BJ (cell line): ENCODE measurements around the gene TEX53. TPM values are rescaled to one million over a fixed set of nuclear protein-coding genes. Genes with fewer than 3 reads are reported as not detected.

Experiments used
- CTCF ChIA-PET: fragments of 350-600 bp; formaldehyde crosslinking; extraction: SDS; loops from one replicate; lab custom pipeline; 2021; ENCODE audit warnings: antibody characterized with exemption, inconsistent platforms; lab: Yijun Ruan, JAX
- POLR2A ChIA-PET: fragments of 300-600 bp; sonication (Branson Sonifier 250); formaldehyde crosslinking; extraction: SDS; loops from one replicate; lab custom pipeline; 2021; ENCODE audit warnings: antibody characterized with exemption; lab: Charles Lee
- DNase-seq: peaks from one replicate; pipeline ENCODE4 v3.0.0-alpha.2; 2011; ENCODE audit warnings: low read depth
- H3K27me3 ChIP-seq: 2 replicates; pipeline ENCODE4 v1.6.0; 2011; ENCODE audit warnings: low read length; ENCODE audit not compliant: control insufficient read depth, insufficient read depth
- H3K36me3 ChIP-seq: 2 replicates; pipeline ENCODE4 v1.5.1; 2011; ENCODE audit warnings: low read length; ENCODE audit not compliant: control insufficient read depth, insufficient read depth
- H3K4me3 ChIP-seq: 2 replicates; pipeline ENCODE4 v1.5.1; 2011; ENCODE audit warnings: low read depth, mild to moderate bottlenecking, control low read depth, low read length
- polyA plus RNA-seq: library from polyadenylated mRNA; depleted of rRNA; stranded (reverse); fragments of >200 nt; gene quantifications from 2 replicates; pipeline ENCODE4 v1.2.3, GENCODE V29; 2011
- TF ChIP-seq, protein P1 (sequence below): IDR thresholded peaks from 2 replicates; pipeline ENCODE4 v1.5.1; 2011; ENCODE audit warnings: low read depth, mild to moderate bottlenecking, control low read depth, inconsistent platforms, low read length, moderate library complexity; ENCODE audit not compliant: insufficient read depth

Gene TEX53
- polyA plus RNA-seq, 1 experiment, result not detected

DNA sequence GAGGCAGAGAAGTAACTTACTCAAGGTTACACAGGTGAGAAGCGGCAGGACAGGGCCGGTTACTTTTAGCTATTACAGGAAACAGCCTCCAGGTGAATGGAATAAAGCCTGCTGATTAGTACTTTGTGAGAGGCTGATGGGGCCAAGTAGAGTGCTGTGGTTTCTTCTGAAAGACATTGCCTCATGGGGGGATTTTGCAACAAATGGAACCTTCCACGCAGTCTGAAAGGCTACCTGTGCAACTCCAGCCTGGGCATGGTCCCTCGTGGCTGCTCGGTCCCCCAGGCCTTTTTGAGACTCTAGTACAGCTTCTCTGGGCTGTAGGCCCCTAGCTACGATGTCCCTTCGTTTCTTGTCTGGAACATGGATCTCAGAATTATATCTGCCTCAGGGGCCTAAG is 44.5 kb downstream of the TEX53 start:
- CTCF ChIA-PET, result interaction anchor here (0.6 to 1.1 kb wide), 3 partner anchors 8 to 38 kb away, joined by 3 to 5 read pairs (median 3); no protein-coding TSS in a partner anchor
- H3K27me3 ChIP-seq, result no peaks in the 10 kb centered on the region
- TF ChIP-seq, protein P1, sequence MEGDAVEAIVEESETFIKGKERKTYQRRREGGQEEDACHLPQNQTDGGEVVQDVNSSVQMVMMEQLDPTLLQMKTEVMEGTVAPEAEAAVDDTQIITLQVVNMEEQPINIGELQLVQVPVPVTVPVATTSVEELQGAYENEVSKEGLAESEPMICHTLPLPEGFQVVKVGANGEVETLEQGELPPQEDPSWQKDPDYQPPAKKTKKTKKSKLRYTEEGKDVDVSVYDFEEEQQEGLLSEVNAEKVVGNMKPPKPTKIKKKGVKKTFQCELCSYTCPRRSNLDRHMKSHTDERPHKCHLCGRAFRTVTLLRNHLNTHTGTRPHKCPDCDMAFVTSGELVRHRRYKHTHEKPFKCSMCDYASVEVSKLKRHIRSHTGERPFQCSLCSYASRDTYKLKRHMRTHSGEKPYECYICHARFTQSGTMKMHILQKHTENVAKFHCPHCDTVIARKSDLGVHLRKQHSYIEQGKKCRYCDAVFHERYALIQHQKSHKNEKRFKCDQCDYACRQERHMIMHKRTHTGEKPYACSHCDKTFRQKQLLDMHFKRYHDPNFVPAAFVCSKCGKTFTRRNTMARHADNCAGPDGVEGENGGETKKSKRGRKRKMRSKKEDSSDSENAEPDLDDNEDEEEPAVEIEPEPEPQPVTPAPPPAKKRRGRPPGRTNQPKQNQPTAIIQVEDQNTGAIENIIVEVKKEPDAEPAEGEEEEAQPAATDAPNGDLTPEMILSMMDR, result no peak
- POLR2A ChIA-PET, result no interaction called here
- no peak for DNase-seq
- H3K4me3 ChIP-seq, result no peak overlapping the region
- no peaks in the 10 kb centered on the region; the same call in 1 of the 2 replicates for H3K36me3 ChIP-seq

DNA sequence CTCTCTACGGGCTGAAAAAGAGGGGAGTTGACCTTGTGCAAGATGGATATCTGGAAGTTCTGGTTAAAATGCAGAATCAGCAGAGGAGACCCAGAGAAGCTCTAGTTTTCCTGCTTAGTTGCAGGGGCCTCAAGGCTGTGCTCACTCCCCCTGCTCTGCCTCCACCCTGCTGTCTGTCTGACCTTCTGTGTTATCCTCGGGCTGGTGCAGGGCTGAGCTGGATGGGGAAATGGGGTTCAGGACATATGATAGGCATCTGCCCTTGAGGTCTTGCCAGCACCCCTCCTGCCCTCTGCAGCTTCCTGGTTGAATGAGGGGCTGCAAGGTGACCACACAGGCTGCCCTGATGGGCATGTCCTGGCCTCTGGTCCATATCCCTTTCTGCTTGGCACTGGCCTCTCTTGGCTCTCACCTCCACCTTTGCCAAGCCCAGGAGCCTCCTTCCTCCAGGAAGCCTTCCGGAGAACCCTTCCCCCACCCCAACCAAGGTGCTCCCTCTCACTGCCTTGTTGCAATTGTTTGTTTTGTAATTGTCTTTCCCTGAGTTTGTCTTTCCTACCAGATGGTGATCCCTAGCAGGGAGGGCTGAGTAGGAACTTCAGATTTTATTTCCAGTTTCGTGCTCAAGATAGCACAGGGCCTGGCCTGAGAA is 45.2 kb downstream of the TEX53 start:
- TF ChIP-seq, protein P1, result no peak
- ChIA-PET CTCF (interaction anchor here (0.6 to 1.1 kb wide), 6 partner anchors 8 to 298 kb away, joined by 3 to 7 read pairs (median 3); no protein-coding TSS in a partner anchor), POLR2A (no interaction called here)
- H3K27me3 ChIP-seq, result no peaks in the 10 kb centered on the region
- no peak for DNase-seq
- peak overlapping the region; percentile 45 for H3K4me3 ChIP-seq
- H3K36me3 ChIP-seq, result no peaks in the 10 kb centered on the region; the same call in 1 of the 2 replicates

DNA sequence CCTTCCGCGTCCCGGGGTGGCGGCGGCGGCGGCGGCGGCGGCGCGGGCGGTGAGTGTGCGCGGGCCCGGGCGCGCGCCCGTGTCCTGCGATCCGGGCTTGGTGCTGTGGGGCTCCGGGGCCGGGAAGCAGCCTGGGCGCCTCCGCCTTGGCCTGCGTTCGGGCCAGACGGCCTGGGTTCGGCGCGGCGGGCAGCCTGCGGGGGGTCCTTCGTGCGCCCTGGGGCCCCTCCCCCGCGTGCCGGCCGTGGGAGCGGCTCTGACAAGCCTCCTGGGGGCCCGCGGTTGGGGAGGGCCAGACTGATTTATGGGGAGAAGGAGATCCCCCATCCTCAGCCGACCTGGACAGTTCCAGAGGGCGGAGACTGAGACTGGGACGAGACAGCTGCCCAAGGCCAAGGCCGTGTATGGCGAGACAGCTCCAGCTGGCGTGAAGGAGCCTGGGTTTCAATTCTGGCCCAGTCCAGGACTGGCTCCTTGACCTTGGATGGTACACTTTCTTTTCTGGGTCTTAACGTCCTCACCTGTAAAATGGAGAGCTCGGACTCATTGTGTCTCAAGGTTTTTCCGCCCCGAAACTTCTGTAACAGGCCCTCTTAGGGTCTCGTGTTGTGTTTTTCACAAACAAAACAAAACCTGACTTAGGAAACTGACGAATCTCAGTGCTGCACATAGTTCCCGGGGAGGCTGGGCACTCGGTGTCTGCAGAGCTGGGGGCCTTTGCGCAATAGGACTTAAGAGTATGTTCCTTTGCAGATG is 45.9 kb downstream of the TEX53 start:
- TF ChIP-seq, protein P1, result no peak
- POLR2A ChIA-PET, result no interaction called here
- no peaks in the 10 kb centered on the region; the same call in 1 of the 2 replicates for H3K36me3 ChIP-seq
- peak overlapping the region; percentile 45 for H3K4me3 ChIP-seq
- DNase-seq, result no peak
- no peaks in the 10 kb centered on the region for H3K27me3 ChIP-seq
- CTCF ChIA-PET, result interaction anchor here (0.6 to 1.1 kb wide), 5 partner anchors 9 to 299 kb away, joined by 3 to 7 read pairs (median 3); no protein-coding TSS in a partner anchor

DNA sequence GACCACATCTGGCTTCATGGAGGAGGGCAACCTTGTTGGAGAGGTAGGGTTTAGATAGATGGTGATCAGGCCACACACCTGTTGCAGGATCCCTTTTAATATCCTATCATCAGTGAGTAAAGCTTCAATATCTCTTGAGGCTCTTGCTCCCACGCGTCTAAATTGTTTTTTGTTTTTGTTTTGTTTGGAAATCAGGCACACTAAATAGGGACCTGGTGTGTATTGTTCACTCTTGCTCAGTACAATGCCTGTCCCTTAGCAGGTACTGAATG is 49.1 kb downstream of the TEX53 start:
- no peak for DNase-seq
- CTCF ChIA-PET, result no interaction called here
- Histone ChIP-seq H3K27me3 (no peaks in the 10 kb centered on the region), H3K36me3 (peaks cover 1% of the 10 kb centered on the region; the same call in 1 of the 2 replicates), H3K4me3 (no peak overlapping the region)
- POLR2A ChIA-PET, result no interaction called here
- TF ChIP-seq, protein P1, result no peak
